SKM-1 (cell line): ENCODE data around the gene TBL3.
"Not testable (repeated sequence)": the region's sequence is repeated elsewhere in the genome, so short reads cannot be mapped to it uniquely, and the experiment has no call there.

ENCODE experiments used
- DNase-seq: peaks from one replicate; lab custom pipeline; 2025; ENCODE audit not compliant: unreplicated experiment; lab: John Stamatoyannopoulos, UW

TBL3 gene

DNA sequence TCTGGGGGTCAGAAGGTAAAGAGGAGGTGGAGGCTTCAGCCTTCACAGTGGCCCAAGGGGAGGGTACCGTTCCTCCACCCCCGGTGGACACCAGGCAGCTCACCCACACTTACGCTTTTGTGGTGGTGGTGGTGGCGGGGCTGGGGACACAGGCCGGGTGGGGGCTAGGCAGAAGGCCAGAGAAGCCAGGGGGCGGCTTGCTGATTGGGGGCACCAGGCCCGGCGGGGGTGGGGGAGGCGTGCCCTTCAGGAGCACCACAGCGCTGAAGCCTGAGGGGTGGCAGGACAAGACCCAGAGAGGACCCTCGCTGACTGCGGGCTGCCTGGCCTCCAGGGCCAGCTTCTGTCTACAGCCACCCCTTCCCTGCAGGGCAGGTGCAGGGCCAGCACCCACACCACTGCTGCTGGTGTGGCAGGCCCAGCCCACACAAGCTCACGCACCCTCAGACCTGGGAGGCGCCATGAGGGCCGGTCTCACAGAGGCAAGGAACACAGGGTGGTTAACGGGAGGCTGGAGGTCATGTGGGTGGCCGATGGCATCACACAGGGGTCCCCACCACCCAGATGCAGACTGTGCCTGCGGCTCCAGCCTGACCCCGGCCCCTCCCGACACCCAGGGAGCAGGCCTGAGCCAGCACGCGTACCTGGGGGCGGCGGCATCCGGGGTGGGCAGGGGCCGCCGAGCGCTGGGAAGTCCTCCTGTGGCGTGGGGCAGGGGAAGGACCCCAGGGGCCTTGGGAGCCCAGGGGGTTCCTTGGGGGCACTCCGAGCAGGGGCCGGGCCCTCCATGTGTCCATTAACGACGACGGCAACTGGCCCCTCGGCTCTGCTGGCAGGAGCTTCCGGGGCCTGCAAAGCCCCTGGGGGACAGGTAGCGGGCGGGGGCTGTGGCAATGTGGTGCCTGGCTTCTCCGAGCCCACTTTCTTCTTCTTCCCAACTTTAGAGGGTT lies 27.3 kb downstream of the TBL3 start:
- no peak for DNase-seq

DNA sequence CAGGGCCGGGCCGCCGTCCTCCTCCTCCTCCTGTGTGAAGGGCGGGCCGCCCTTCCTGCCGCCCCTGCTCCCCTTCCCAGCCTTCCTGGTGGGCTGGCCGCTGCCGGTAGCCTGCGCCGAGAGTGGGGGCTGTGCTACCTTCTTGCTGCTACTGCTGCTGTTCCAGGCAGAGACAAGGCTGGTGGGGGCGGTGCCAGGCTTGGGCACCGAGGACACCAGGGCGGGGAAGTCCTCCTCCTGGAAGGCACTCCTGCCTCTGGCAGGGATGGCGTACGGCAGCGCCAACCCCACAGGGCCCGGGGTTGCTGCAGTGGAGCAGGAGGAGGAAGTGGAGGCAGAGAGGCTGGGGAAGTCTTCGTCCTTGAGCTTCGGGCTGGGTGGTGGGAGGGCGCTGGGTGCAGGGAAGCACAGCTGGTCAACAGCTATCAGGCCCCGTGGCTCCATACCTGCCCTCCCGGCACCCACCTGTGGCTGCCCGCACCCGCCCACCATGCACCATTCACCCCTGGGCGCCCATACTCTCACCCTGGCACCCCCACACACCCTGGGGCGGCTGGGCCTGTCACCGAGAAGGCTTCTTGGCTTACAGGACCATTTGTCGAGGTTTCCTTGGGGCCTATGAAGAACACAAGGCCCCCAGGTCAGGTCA lies 28.1 kb downstream of the TBL3 start:
- no peak for DNase-seq

DNA sequence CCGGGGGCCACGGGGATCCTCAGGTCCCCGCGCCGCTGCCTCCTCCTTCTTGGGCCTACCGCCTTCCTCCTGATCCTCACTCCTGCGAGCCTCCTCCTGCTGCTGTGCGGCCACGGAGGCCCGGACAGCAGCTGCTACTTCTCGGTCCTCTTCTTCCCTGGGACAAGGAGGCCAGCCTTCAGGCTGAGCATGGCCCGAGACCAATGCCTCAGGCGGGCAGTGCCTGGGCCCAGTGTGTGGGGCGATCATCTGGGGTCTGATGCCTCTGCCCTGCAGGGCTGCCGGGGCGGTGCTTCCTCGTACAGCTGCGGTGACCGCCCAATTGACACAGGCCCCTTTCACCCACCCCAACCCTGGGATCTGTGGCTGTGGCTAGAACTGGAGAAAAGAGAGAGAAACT lies 29.2 kb downstream of the TBL3 start:
- no peak for DNase-seq

DNA sequence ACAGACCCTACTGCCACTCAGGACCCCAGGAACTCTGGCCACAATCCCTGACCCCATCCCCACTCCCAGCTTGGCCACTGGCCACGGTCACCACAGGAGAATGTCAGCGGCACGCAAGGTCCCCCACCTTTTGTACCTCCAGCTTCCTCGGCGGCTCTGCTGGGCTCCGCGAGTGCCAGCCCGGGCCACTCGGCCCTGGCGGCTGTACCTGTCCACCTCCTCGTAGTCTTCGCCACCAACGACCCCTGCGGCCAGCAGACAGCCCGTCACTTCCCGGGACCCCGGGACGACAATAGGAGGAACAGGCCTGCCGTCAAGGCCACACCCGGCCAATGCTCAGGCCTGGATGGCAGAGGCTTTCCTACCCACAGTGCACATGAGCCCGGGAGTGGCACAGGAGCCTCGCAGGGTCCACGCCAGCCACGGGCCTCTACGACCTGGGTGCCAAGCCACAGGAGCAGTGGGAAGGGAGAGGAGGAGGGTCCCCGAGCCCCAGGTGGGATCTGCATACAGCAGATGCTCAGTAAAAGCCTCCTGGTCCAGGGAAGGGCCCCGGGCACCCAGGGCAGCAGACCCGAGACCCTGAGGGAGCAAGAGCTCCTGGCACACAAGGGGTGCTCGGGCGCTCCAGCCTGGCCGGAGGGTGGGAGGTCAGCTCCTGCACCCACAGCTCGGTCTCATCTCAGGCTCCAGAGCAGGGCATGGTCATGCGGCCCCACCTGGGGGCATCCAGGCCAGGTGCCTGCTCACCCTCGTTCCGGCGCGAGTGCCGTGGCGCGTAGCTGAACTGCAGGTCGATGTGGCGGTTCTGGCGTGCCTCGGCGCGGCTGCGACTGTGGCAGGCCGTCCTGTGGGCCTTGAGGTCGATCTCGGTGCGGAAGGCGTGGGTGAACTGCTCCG lies 29.9 kb downstream of the TBL3 start:
- no peak for DNase-seq

DNA sequence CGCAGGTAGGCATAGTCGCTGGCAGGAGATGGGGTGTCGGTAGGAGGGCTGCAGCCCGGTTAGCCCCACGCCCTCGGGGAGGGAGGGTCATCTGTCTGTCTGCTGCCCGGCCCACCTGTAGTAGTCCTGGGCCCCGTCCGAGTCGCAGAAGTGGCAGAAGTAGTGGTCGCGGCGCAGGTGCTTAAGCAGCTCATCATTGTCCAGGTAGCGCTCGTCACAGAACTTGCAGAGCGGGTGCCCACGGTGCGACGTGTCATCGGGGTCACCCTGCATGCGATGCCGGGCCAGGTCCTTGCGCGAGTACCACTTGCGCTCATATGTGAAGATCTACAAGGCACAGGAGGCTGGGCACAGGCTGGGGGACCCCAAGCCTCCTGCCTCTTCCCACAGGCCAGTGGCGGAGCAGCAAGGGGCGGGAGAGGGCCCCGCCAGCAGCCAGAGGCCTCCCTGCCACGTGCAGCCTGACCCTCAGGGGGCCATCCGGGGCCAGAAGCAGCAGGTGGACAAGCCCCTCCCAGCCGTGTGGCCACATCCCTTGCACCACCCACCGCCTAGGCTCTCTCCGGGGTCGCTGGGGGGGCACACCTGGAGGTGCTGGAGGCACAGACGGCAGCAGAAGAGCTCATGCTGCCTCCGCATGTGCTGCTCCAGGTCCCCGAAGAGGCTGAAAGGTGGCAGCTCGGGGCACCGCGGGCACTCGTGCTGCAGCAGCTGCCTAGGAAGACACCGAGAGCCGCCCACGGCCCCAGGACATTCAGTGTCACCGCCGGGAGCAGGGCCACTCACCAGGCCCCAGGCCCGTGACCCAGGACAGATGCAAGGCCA lies 30.8 kb downstream of the TBL3 start:
- no peak for DNase-seq

DNA sequence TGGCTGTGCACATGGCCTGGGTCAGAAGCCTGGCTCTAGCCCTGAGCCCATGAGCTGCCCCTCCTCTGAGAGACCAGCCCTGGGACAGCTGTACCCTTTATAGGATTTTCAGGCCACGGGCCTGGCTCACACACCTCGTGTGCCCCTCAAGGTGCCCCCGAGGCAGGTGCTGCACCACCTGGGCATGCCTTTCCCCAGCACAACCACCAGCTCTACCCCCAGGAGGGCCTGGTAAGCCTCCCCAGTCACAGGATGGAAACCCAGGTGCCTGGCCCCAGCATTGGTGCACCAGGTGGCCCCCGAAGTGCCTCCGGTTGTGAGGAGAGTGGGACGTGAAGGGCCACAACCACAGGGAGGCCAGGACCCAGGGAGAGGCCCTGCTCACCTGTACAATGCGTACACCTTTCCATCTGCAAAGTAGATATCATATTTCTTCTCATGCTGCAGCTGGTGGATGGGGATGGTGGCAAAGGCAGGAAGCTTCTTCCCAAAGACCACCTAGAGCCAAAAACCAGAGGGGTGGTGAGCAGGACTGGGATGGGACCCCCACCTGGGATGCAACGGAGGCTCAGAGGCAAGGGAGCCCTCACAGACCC lies 31.5 kb downstream of the TBL3 start:
- DNase-seq: no peak

DNA sequence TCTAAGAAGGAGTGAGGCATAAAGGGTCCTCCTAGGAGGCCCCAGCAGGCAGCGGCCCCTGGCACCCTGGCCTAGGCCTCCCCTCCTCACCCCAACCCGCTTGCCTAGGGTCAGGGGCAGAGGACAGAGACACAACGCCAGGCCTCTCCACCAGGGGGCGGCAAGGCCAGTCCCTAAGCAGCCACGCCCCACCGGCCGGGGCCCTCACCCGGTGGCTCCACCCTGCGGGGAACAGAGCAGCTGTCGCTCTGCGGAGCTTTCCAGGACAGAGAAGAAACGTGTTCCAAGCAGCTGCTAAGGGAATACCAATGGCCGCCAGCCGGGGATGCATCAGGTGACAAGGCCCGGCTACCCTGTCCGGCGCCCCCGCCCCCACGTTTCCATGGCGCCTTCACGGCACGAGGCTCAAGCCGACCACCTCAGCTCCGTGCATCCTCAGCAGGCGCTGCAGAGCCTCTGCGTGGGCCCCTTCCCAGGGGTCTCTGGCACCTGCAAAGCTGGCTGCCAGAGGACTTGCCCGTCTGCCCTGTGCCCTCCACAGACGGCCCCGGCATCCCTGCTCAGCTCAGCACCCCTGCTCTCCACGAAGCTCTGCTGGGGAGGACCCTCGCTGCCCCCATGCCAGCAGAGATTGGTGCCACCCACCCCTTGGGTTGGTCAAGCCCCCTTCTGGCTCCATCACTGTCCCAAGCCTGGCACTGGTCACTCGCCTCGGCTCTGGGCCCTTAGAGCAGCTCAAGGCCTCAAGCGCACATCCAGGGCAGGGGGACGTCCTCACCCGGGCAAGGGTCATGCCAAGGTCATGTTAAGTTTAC lies 32.2 kb downstream of the TBL3 start:
- DNase-seq: peak; percentile 87

DNA sequence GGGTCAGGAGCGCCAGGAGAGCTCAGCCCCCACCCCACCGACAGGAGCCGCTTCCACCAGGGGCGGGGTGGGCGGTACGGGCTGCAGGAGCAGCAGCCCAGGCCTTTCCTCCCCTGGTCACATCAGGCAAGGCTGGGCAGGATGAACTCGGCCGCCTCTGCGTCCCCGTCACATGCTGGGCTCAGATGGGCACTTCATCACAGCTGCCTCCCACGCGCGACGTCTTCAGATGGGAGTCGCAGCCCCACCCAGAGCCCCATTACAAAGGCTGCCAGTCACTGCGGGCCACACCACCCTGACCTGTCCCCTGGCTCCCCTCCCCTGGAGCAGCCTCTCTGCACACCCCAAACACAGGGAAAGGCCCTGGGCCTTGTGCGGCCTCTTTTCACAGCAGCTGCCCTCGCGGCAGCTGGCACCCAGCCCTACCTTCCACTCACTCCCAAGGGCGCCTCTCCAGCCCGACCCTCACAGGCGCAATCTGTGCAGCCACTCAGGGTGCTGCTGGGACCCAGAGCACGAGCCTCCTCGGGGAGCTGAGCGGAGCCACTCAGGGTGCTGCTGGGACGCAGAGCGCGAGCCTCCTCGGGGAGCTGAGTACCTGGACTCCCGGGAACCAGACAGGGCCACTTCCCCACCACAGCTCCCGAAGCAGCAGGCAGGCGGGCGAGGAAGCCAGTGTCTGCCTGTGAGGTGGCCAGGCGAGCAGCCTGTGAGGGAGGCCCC lies 33.1 kb downstream of the TBL3 start:
- DNase-seq: no peak

DNA sequence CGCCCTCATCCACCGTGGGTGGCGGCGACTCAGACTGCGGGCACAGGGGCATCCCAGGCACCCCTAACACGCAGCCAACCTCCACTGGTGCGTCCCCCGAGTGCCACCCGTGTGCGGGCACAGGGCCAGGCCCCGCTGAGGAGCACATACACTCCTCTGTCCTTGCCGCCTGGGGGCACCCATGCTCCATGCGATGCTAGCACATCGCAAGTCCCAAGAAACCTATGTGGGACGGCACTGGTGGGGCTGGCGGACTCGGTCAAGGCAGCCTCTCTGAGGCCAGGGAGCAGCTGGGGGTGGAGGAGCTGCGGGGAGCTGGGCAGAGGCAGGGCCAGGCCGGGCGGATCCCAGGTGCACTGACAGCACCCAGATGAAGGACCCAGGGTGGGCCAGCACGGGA lies 33.8 kb downstream of the TBL3 start:
- DNase-seq: no peak

DNA sequence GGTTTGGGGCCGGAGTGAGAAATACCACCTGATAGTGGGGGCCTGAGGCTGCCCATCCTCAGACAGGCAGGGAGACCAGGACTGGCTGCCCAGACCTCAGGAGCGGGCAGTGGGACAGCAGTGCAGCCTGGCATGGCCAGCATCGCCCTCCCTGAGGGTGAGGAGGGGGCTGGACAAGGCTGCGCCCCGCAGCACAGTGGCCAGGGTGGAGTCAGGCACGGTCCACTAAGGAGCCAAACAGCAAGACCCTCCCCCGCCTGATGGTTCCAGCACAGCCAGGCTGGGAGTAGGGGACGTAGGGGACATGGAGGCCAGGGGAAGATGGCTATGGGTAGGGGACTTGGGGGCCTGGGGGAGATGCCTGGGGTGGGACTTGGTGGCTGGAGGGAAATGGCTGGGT lies 34.5 kb downstream of the TBL3 start:
- DNase-seq: no peak

DNA sequence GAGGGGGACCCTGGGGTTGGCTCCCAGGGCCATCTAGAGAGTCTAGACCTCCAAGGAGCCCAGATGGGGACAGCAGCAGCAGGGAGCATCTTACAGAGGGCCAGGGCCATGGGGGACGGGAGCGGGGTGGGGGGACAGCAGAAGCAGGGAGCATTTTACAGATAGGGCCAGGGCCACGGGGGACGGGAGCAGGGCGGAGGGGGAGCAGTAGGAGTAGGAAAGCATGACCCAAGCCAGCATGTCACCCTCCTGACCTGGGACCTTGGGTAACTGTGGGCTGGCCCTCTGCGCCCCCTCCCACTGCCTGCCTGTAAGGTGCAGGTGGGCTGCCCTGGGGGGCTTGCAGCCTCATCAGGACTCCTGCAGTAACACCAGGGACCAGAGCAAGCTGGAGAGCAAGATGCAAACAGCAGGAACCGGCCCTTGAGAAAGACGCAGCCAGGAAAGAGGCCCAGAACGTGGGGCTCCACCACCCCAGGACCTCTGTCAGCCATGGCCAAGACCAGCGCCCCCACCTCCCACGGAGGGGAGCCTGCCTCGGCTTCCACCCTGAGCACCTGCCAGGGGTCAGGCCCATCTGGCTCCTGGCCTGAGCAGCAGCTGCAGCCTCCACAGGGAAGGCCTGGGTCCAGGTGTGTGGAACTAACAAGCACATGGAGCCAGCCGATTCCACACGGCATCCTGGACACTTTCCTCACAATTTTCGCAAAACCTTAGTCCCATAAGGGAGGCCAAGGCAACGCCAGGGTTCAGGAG lies 35.4 kb downstream of the TBL3 start:
- DNase-seq: no peak

DNA sequence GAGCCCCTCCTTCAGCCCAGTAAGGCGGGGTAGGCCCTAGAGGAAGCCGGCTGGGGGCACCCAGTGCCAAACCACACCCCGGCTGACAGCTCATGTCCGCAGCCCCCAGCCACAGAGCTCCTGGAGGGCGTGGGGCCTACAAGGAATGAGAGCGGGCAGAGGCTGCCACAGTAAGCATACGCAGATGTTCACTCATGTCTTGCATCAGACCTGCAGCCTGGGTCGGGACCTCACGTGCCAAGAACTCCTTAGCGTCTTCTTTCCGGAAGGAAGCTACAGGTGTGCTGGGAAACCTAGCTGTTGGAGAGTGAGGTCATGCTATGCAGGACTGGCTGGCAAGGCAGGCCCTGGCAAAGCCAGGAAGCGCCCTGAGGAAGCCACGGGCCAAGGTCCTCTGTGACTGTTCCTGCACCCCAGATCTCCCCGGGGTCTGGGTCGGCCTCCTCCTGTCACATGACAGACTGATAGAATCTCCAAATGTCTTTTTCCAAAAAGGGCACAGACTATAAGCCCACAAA lies 36.2 kb downstream of the TBL3 start:
- no peak for DNase-seq

DNA sequence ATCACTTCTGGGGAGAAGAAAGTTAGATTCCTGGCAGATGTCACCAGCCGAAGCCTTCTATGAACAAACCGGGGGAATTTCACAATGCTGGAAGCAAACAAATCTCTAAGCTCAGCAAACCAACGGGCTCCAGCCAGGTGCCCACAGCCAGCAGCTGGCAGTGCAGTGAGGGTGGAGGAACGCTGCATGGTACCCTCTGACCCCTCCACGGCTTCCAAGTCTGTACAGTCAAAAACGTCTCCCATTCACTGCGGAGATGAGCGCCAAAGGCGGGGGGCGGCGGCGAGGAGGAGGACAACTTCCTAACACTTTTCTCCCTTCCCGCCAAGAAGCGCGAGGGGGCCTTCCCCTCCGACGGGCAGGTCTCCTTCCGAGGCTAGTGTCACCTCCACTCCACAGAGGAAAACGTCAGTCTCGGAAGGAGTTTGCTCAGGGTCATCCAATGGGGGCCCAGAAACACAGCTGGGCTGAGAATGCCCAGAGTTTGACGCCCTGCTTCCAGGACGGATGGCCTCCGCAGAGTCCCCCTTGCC lies 36.8 kb downstream of the TBL3 start:
- DNase-seq: no peak

DNA sequence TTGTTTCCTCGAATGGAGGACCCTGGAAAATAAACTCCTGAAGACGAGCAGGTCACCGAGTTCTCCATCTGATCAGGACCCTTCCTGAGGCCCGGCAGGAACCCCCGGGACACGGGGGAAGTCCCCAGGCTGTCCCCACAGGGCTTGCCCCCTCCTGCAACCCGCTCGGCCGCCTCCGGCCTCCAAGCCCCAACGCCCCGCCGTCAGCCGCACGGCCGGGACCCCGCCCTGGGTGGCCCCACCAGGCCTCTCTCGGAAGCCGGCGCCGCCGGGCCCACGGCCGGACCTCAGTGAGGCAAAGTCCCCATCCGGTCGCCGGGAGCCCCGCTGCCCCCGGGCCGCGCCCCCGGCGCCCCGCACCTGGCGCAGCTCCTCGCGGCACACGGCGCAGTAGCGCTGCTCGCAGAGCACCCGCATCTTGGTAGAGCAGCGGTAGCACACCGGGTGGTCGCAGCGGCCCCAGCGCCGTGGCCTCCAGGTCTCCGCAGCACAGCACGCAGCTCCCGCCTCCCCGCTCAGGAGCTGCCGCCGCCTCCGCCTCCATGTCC lies 37.4 kb downstream of the TBL3 start:
- DNase-seq: no peak

DNA sequence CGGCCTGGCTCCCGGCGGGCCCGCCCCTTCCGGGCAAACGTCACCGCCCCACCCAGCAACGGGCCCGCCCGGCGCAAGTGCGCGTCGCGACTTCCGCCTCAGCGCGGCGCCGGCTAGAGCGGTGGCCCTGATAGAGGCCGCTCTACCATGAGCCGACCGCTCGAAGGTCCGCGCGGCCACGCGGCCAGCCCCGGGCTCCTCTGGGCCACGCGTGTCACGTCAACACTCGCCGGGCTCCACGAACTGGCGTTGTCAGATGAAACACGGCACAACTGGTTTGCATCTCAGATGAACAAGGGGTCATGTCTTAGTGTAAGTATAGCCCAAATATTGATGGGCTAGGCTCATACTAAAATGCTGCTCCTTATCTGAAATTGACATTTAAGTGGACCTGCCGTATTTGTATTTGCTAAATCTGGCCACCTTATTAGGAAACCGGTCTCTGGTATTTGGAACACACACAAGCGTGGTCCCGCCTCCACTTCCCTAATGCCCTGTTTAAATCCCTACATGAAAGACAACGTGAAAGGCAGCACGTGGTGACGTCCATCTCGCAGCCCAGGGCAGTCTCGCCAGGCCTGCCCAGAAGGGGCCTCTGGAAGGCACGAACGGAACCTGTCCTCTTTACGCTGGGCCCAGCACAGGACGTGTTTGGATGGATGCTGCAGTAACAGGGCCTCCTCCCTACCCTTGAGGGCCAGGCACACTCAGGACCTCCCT lies 38.1 kb downstream of the TBL3 start, which contains the start of gene ZNF598:
TSS of gene ZNF598 (minus strand) at position 31 of the 720 bp plus-strand sequence.
- DNase-seq: peak; percentile 49

DNA sequence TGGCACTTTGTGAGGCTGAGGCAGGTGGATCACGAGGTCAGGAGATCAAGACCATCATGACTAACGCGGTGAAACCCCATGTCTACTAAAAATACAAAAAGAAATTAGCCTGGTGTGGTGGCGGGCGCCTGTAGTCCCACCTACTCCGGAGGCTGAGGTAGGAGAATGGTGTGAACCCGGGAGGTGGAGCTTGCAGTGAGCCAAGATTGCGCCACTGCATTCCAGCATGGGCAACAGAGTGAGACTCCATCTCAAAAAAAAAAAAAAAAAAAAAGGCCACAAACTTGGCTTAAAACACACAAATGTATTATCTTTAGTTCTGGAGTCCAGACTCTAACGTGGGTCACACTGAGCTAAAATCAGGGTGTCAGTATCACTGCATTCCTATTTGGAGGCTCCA lies 39.9 kb downstream of the TBL3 start:
- not testable (repeated sequence) for DNase-seq
